MCF 10A (cell line): Measurements from ENCODE around the gene BLOC1S6. TPM values are rescaled to one million over a fixed set of nuclear protein-coding genes. Genes with fewer than 3 reads are reported as not detected.

ENCODE experiments used
- BruUV-seq: library from RNA; stranded (reverse); fragments of 400-500 nt; replicated peaks from 2 replicates; lab custom pipeline; 2021; lab: Mats Ljungman, UMichigan
- CTCF ChIA-PET: fragments of 300-600 bp; sonication (Branson Sonifier 250); formaldehyde crosslinking; extraction: SDS; loops from one replicate; lab custom pipeline; 2021; ENCODE audit warnings: antibody characterized with exemption, inconsistent platforms; lab: Yijun Ruan, JAX
- POLR2A ChIA-PET: fragments of 300-600, 350-650 bp; sonication (Branson Sonifier 250); formaldehyde crosslinking; extraction: SDS; loops from one replicate; lab custom pipeline; 2020; ENCODE audit warnings: antibody characterized with exemption, inconsistent platforms; lab: Yijun Ruan, JAX
- DNase-seq: peaks from one replicate; pipeline ENCODE4 v3.0.0-alpha.2; 2018; ENCODE audit not compliant: unreplicated experiment
- H3K27ac Mint-ChIP-seq: one replicate; pipeline ENCODE4 v1.8.0; 2022; ENCODE audit warnings: mild to moderate bottlenecking, low read depth, mixed read lengths; ENCODE audit not compliant: unreplicated experiment
- H3K27me3 Mint-ChIP-seq: one replicate; pipeline ENCODE4 v1.8.0; 2022; ENCODE audit warnings: mixed read lengths; ENCODE audit not compliant: insufficient read depth, unreplicated experiment
- H3K36me3 Mint-ChIP-seq: one replicate; pipeline ENCODE4 v1.8.0; 2022; ENCODE audit warnings: mild to moderate bottlenecking, moderate library complexity, mixed read lengths; ENCODE audit not compliant: insufficient read depth, unreplicated experiment
- H3K4me1 Mint-ChIP-seq: one replicate; pipeline ENCODE4 v1.8.0; 2022; ENCODE audit warnings: mixed read lengths; ENCODE audit not compliant: insufficient read depth, unreplicated experiment
- H3K4me3 Mint-ChIP-seq: one replicate; pipeline ENCODE4 v1.8.0; 2022; ENCODE audit warnings: mild to moderate bottlenecking, moderate library complexity, mixed read lengths; ENCODE audit not compliant: unreplicated experiment
- H3K9me3 Mint-ChIP-seq: one replicate; pipeline ENCODE4 v1.8.0; 2022; ENCODE audit warnings: mixed read lengths; ENCODE audit not compliant: unreplicated experiment
- intact Hi-C: fragments of 100-400 bp; cut with micrococcal nuclease; formaldehyde crosslinking; loops from 2 replicates; pipeline ENCODE4 v1.14.1; 2022
- total RNA-seq: library from RNA; stranded (reverse); gene quantifications from 2 replicates; pipeline ENCODE4 v1.2.3, GENCODE V29; 2022
- TF ChIP-seq, protein P1 (sequence below): fragments of 200-600 bp; IDR thresholded peaks from one replicate; pipeline ENCODE4 v1.8.0; 2022; ENCODE audit warnings: antibody characterized with exemption, mild to moderate bottlenecking; ENCODE audit not compliant: unreplicated experiment

The BLOC1S6 gene
- total RNA-seq, 1 experiment from 2014 or later = 54.6 TPM

GRCh38 chr15:45544266-45545023, 42.7 kb upstream of the BLOC1S6 start:
- intact Hi-C loops = no loop called here

DNA sequence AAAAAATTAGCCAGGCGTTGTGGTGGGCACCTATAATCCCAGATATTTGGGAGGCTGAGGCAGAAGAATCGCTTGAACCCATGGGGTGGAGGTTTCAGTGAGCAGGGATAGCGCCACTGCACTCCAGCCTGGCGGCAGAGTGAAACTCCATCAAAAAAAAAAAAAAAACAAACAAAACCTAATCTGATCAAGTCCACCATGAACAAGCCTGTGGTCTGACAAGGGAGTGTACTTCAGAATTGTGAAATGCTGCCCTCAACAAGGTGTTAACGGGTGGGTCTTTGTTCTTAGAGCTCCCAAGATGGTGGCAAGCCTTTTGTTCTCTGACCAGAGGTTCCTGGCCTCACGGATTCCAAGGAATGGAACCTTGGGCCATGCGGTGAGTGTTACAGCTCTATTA, 40.4 kb upstream of the BLOC1S6 start:
- TF ChIP-seq, protein P1, sequence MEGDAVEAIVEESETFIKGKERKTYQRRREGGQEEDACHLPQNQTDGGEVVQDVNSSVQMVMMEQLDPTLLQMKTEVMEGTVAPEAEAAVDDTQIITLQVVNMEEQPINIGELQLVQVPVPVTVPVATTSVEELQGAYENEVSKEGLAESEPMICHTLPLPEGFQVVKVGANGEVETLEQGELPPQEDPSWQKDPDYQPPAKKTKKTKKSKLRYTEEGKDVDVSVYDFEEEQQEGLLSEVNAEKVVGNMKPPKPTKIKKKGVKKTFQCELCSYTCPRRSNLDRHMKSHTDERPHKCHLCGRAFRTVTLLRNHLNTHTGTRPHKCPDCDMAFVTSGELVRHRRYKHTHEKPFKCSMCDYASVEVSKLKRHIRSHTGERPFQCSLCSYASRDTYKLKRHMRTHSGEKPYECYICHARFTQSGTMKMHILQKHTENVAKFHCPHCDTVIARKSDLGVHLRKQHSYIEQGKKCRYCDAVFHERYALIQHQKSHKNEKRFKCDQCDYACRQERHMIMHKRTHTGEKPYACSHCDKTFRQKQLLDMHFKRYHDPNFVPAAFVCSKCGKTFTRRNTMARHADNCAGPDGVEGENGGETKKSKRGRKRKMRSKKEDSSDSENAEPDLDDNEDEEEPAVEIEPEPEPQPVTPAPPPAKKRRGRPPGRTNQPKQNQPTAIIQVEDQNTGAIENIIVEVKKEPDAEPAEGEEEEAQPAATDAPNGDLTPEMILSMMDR = no peak
- Mint-ChIP-seq H3K36me3 (no peaks in the 10 kb centered on the region), H3K9me3 (no peaks in the 10 kb centered on the region), H3K4me3 (no peak overlapping the region), H3K4me1 (peaks cover 14% of the 10 kb centered on the region), H3K27ac (no peak overlapping the region), H3K27me3 (no peaks in the 10 kb centered on the region)
- no peak for DNase-seq
- CTCF ChIA-PET = no interaction called here
- intact Hi-C loops = no loop called here
- no TSS peak for BruUV-seq
- POLR2A ChIA-PET = interaction anchor here (1.2 kb wide), 1 partner anchor 40 kb away, joined by 3 read pairs; the partner anchor contains the start of gene BLOC1S6

More at GRCh38 chr15:45544266-45545023, 42.7 kb upstream of the BLOC1S6 start:
- Mint-ChIP-seq H3K4me3 (no peak overlapping the region), H3K27ac (no peak overlapping the region), H3K9me3 (no peaks in the 10 kb centered on the region), H3K4me1 (peaks cover 6% of the 10 kb centered on the region), H3K27me3 (no peaks in the 10 kb centered on the region), H3K36me3 (no peaks in the 10 kb centered on the region)
- no peak for DNase-seq
- POLR2A ChIA-PET = no interaction called here
- CTCF ChIA-PET = interaction anchor here (0.6 kb wide), 1 partner anchor 161 kb away, joined by 4 read pairs; no protein-coding TSS in a partner anchor
- BruUV-seq = no TSS peak
- TF ChIP-seq, protein P1 = no peak

DNA sequence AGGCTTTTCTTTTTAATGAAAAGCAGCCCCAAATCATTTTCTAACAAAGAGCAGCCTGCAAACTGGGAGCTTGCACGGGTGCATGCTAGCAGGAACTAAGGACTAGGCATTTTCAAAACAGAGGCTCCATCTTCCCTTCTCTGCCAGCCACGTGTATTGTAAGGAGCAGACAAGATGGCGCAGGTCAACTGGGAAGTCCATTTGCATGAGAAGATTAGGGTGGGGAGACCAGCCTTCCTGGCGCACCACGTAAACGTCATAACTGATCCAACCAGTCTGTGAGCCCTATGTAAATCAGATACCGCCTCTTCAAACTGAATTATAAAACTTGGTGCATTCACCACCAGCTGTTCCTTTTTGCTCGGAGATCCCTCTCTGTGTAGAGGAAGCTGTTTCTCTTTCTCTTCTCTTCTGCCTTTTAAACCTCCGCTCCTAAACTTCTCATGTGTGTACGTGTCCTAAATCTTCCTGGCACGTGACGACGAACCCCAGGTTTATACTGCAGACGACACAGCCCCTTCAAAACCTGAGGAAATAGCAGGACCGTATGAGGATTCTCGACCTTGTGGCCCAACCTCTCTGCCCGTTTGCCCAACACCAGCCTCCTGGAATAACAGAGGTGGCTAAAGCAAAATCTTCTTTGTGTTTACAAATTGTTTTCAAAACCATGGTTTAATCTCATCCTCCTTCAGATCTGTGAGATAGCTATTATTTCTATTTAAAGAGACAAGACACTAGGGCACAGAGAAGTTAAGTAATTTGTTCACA, 38.2 kb upstream of the BLOC1S6 start:
- no TSS peak for BruUV-seq
- no peak overlapping the region for H3K4me3 Mint-ChIP-seq
- no peaks in the 10 kb centered on the region for H3K36me3 Mint-ChIP-seq
- no peak for DNase-seq
- ChIA-PET POLR2A (interaction anchor here (2.1 kb wide), 1 partner anchor 38 kb away, joined by 17 read pairs; the partner anchor contains the start of gene BLOC1S6), CTCF (interaction anchor here (0.7 kb wide), 2 partner anchors 29 to 290 kb away, joined by 3 to 4 read pairs; no protein-coding TSS in a partner anchor)
- peaks cover 14% of the 10 kb centered on the region for H3K4me1 Mint-ChIP-seq
- H3K27me3 Mint-ChIP-seq = no peaks in the 10 kb centered on the region
- TF ChIP-seq, protein P1 = no peak
- no peaks in the 10 kb centered on the region for H3K9me3 Mint-ChIP-seq
- H3K27ac Mint-ChIP-seq = peak overlapping the region; percentile 76
- intact Hi-C loops = no loop called here
